PC-9 (cell line): ENCODE results near the gene DOCK3.

Experiments
- EZH2 ChIP-seq: fragments of 200-600 bp; sonication (generic); IDR thresholded peaks from 2 replicates; pipeline ENCODE4 v1.8.0; 2017; ENCODE audit warnings: antibody characterized with exemption, low read depth
- TF ChIP-seq, protein P1 (sequence below): fragments of 200-600 bp; sonication (generic); conservative IDR thresholded peaks from 2 replicates; pipeline ENCODE4 v1.6.1; 2017; ENCODE audit warnings: mixed run types, antibody characterized with exemption, mild to moderate bottlenecking, moderate library complexity

DNA sequence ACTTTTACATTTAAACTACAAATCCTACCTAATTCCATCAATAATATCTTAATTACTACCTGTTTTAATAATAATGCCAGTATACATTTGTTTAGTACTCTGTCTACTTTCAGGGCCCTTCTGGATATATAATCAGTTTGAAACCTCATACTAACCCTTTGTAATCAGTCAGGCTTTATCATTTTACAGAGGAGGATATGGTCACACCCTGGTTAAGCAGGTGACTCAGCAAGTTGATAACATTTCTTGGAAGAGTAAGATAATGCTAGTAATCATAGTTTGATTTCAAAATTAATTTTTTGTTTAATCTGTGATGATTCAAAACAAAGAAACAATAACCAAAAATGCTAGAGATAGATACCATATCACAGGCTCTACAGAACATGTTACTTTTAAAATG, 502.2 kb downstream of the DOCK3 start:
- TF ChIP-seq, protein P1, sequence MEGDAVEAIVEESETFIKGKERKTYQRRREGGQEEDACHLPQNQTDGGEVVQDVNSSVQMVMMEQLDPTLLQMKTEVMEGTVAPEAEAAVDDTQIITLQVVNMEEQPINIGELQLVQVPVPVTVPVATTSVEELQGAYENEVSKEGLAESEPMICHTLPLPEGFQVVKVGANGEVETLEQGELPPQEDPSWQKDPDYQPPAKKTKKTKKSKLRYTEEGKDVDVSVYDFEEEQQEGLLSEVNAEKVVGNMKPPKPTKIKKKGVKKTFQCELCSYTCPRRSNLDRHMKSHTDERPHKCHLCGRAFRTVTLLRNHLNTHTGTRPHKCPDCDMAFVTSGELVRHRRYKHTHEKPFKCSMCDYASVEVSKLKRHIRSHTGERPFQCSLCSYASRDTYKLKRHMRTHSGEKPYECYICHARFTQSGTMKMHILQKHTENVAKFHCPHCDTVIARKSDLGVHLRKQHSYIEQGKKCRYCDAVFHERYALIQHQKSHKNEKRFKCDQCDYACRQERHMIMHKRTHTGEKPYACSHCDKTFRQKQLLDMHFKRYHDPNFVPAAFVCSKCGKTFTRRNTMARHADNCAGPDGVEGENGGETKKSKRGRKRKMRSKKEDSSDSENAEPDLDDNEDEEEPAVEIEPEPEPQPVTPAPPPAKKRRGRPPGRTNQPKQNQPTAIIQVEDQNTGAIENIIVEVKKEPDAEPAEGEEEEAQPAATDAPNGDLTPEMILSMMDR: no peak
- TF ChIP-seq EZH2: no peak
